Mesodermal cell (in vitro differentiated cells): ENCODE data around the gene COG4.

Experiments used
- H3K27ac ChIP-seq: 2 replicates; pipeline ENCODE4 v1.7.0; 2013; ENCODE audit warnings: mild to moderate bottlenecking, low read depth, low read length, moderate library complexity; ENCODE audit not compliant: severe bottlenecking
- H3K36me3 ChIP-seq: 2 replicates; pipeline ENCODE4 v1.7.1; 2013; ENCODE audit warnings: mild to moderate bottlenecking, low read length, moderate library complexity; ENCODE audit not compliant: control insufficient read depth, insufficient read depth
- H3K4me1 ChIP-seq: one replicate; pipeline ENCODE4 v1.7.1; 2013; ENCODE audit warnings: mild to moderate bottlenecking, low read length; ENCODE audit not compliant: insufficient read depth, control insufficient read depth, poor library complexity, severe bottlenecking
- H3K4me3 ChIP-seq: 2 replicates; pipeline ENCODE4 v1.7.0; 2013; ENCODE audit warnings: low read length, control low read depth, mild to moderate bottlenecking; ENCODE audit not compliant: insufficient read depth, poor library complexity, severe bottlenecking; ENCODE audit errors: extremely low read depth
- H3K9me3 ChIP-seq: 2 replicates; pipeline ENCODE4 v1.7.1; 2013; ENCODE audit warnings: mild to moderate bottlenecking, low read length, moderate library complexity; ENCODE audit not compliant: control insufficient read depth
- WGBS, 2 experiments: methylation state at CpG; one replicate each; pipeline ENCODE4 v1.1.5; 2013; ENCODE audit warnings: missing lambda C conversion rate in 2 of 2; ENCODE audit not compliant: insufficient coverage in 2 of 2; 5-methylcytosine and 5-hydroxymethylcytosine counted together

Gene COG4

DNA sequence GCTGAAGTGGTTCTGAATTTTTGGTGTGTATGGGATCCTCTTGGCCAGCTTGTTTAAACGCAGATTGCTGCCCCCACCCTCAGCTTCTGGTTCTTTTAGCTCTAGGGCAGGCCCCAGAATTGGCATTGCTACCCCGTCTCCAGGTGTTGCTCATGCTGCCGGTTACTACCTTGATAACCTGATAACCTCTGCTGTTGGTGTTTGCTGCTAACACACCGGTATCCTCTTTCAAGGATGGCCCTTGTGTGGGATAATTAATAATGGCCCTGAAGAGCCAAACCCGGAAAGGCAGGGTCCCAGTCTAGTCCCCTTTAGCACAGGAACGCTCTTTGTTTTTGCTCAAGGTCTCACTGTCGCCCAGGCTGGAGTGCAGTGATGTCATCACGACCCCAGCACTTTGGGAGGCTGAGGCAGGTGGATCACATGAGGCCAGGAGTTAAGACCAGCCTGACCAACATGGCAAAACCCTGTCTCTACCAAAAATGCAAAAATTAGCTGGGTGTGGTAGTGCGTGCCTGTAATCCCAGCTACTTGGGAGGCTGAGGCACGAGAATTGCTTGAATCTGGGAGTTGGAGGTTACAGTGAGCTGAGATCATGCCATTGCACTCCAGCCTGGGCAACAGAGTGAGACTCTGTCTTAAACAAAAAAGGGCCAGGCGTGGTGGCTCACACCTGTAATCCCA is 83.2 kb downstream of the COG4 start:
- H3K9me3 ChIP-seq: no peaks in the 10 kb centered on the region
- H3K4me3 ChIP-seq: no peak overlapping the region
- H3K27ac ChIP-seq: no peak overlapping the region
- WGBS, 2 experiments: 86 to 89% methylated on average over 11 of the region's 11 CpGs
- peaks cover 2% of the 10 kb centered on the region for H3K36me3 ChIP-seq
- peaks cover 14% of the 10 kb centered on the region for H3K4me1 ChIP-seq

DNA sequence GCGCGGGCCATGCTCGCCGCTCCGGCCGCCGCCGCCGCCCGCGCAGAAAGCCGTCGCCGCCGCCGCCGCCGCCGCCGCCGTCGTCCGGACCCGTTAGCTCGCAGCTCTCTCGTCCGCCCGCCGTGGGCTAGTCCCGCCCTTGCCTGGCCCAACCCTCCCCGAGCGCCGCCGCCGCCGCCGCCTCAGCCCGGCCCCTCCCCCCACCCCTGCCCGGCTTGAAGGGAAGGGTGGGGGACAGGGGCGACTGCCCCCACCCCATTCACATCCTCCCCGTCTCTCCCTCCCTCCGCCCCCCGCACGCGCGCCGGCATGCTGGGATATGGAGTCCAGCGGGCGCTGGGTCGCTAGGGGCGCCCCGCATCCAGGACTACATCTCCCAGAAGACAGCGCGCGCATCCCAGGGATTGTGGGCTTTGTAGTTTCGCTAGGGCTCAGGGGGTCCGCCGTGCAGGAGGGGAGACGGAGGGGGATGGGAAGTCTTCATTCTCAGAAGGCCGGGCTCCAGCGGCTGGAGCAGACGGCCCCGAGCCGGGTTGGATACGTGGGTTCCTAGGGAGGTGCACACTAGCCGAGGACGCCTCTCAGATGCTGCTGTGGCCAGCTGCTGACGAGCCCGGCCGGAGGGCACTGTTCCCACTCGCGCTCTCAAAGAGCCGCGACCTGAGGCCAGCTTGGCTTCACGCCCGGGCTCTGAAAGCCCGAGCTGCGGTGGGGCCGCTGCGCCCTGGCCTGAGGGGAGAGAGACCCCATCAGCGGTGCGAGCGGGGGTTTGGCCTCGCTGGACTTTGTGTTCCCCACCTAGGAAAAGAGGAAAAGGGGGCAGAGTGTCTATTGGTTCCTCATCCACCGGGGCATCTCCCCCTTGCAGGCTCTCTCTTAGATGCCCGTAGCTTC is 84.1 kb downstream of the COG4 start, which contains the start of gene ST3GAL2:
Gene ST3GAL2 (minus strand): TSS at position 132 of the 894 bp plus-strand sequence. CDS start 40,570 bp downstream, outside the sequence.
- H3K4me1 ChIP-seq: peaks cover 21% of the 10 kb centered on the region
- H3K27ac ChIP-seq: peak within 1 kb of the TSS; percentile 88
- no peaks in the 10 kb centered on the region for H3K9me3 ChIP-seq
- WGBS, 2 experiments: 1 to 10% methylated on average over 20 to 59 of the region's 86 CpGs
- peak within 1 kb of the TSS; percentile 72 for H3K4me3 ChIP-seq
- peaks cover 11% of the 10 kb centered on the region for H3K36me3 ChIP-seq

DNA sequence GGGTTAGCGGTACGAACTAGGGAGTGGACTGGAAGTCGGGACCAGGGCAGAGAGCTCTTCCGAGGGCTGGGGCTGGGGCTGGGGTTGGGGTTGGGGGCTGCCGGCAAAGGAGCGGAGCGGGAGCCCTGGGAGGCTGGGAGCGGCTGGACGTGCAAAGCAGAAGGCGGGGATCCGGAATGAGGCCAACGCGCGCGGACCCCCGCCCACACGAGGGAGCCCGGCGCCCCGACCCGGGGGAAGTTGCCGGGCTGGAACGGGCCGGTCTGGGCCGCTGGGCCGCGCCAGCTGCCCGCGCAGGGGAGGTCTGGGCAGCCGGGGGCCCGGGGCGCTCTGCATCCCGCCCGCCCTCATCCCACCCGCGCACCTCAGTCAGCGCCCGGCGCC is 84.8 kb downstream of the COG4 start:
- 0 to 1% methylated on average over 21 to 31 of the region's 39 CpGs for WGBS, 2 experiments
- H3K27ac ChIP-seq: peak overlapping the region; percentile 88
- peaks cover 28% of the 10 kb centered on the region for H3K4me1 ChIP-seq

DNA sequence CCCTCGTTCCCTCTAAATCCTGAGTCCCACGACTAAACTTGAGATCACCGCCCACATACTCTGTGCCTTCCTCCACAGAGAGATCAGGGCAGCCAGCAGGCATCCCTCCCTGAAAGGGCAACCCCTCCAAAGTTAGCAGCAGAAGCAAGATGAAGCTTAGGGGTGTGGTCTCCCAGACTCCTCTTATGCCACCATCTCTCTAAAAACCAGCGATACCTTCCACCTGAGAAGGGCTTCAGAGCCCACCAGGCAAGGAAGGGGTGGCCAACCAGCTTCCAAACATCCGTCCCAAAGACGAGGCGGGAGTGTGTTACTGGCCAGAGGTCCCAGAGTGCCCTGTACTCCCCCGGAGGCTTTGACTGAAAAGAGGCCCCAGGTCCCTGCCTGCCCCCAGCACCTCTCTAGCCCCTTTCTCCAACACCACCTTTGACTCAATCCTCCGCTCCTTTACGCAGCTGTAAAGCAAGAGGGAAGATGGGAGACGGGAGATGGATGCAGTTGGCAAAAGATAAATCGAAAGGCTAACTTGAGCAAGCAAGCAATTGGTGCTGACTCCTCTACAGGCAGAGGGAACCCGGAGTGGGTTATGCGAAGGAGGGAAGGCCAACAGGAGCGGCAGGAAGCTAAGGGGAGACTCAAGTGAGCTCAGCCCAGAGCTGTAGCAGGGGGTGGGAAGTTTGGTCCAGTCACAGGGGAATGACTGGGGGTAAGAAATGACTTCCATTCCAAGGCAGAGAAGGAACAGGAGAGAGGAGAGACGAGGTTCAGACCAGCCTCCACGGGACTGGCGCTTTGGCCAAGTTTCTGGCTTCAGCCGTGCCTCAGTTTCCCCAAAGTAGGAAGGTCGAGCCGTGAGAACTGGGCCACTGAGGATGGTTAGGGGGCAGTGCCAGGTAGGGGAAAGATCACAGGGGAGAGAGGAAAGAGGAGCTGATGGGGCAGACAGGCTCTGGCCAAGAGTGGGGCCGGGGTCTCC is 85.5 kb downstream of the COG4 start:
- Histone ChIP-seq H3K4me3 (peak overlapping the region; percentile 72), H3K4me1 (peaks cover 35% of the 10 kb centered on the region), H3K27ac (peak overlapping the region; percentile 88), H3K36me3 (peaks cover 12% of the 10 kb centered on the region), H3K9me3 (no peaks in the 10 kb centered on the region)
- WGBS, 2 experiments: 5 to 7% methylated on average over 16 to 19 of the region's 22 CpGs

More for the DNA sequence above, 84.8 kb downstream of the COG4 start:
- H3K9me3 ChIP-seq: no peaks in the 10 kb centered on the region
- H3K36me3 ChIP-seq: peaks cover 12% of the 10 kb centered on the region
- H3K4me3 ChIP-seq: peak overlapping the region; percentile 72

DNA sequence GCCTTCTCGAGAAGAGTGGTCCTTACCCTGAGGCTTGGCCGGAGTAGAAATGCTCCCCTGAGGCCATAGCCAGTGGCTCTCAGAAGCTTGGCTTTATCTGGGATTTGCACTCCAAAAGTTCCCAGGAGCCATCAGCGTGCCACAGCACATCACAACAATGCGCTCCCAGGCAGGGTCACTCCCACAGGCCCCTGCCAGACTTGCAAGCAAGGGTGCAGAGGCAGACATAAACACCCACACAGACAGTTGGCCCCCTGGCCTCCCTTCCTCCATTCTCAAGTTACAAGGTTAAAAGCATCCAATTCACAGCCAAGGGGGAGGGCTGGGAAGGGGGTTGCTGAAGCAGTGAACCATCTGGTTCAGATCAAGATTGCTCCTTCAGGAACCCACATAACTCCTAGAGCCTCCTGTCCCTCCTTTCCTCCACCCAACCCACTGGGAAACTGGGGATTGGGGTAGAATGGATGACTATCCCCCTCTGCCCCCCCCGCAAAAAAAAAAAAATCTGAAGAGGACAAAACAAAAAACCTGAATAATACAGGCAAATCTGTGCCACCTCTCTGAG is 86.3 kb downstream of the COG4 start:
- H3K27ac ChIP-seq: peak overlapping the region; percentile 88

DNA sequence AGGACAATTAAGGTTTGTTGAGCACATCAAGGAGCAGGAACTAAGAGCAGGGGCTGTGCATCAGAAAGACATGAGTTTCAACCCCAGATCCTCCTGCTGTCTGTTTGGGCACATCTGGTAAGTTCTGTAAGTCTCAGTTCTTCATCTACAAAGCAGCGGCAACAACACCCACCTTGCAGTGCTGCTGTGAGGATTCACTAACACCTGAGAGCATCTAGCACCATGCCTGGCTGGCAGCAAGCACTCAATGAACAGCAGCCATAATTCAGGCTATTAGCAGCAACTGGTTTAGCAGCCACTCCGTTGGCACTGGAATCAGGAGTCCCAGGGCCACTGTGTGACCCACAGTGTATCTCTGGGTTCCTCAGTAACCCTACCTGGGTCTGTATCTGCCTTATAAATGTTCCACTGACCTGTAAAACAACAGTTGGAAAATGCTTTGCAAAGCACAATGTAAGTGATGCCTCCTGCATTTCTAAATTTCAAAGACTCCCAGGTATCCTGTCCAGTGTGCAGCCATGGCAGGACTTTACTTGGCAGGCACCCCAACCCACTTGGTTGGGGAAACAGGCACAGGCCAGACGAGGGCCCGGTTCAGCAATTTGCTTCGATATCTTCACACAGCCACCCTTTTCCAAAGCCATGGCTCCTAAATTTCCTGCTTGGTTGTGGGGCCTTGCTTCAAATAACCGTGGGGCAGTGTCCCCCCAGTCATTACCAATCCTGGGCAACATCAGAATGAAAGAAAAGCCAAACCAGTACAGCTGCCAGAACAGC is 88.7 kb downstream of the COG4 start:
- H3K27ac ChIP-seq: peak overlapping the region; percentile 5
- peaks cover 56% of the 10 kb centered on the region for H3K4me1 ChIP-seq
- H3K4me3 ChIP-seq: no peak overlapping the region
- H3K9me3 ChIP-seq: no peaks in the 10 kb centered on the region
- peaks cover 12% of the 10 kb centered on the region for H3K36me3 ChIP-seq
- WGBS, 2 experiments: 94 to 99% methylated on average over 5 to 6 of the region's 6 CpGs

More for the DNA sequence above, 86.3 kb downstream of the COG4 start:
- H3K4me1 ChIP-seq: peaks cover 41% of the 10 kb centered on the region
- WGBS, 2 experiments: 4 to 32% methylated on average over 2 to 4 of the region's 5 CpGs
- H3K36me3 ChIP-seq: peaks cover 12% of the 10 kb centered on the region
- peak overlapping the region; percentile 72 for H3K4me3 ChIP-seq
- H3K9me3 ChIP-seq: no peaks in the 10 kb centered on the region

DNA sequence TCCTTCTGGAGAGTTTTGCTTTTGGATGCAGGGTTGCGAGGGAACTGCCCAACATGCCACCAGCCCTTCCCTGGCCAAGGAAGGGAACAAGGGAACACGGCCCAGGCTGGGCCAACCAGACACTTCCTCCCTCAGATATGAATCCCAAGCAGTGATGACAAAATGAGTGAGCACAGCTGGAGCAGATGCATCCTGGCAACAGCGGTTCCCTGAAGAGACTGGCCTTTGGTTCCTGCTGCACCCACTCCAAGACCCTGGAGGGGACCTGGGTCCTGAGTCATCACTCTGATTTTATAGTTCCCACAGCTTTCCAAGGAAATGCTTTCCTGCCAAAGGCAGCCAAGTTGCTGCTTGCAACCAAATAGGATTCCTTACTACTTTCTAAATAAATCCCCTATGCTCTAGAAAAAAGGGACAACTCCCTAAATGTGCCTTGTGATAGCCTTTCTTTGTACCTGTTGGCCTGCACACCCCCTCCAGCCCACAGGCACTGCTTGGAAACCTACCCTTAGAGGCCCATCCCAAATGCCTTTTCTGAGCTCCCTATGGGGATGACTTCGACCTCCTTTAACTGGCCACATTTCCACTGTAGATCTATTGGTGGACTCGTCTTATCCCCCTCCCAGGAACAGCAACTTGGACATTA is 89.8 kb downstream of the COG4 start:
- peaks cover 67% of the 10 kb centered on the region for H3K4me1 ChIP-seq

DNA sequence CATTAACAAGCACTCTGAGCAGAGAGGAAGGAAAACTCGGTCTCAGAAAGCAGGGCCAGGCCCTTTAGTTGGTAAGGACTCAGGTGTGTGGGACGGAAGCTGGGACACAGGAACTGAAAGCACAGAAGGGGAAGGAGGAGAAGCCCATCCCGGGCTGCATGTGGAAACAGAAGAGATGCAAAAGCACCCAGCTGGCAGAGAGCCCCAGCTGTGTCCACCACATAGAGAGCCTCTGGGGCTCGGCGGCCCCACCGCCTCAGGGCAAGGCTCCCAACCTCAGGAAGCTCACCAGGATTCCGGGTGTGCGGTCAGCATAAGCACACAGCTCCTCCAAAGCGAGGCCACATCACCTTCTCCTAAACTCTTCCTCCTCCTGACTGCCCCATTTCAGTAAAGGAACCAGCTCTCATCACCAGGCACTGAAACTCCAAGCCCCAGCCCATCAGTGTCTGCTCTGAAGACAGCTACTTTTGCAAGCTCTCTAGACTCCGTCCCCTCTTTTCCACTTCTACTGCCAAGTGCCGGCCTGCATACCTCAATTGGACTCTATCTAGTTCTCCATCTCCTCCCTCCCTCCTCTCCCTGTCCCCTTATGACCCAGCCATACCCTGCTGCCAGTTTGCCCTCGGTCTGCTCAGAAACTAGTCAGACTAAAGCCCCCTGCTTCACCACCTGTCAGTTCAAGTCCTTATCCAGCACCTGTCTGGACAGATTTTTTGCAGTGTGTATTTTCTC is 90.5 kb downstream of the COG4 start:
- peaks cover 71% of the 10 kb centered on the region for H3K4me1 ChIP-seq
- no peaks in the 10 kb centered on the region for H3K9me3 ChIP-seq
- peak overlapping the region; percentile 79 for H3K27ac ChIP-seq
- no peak overlapping the region for H3K4me3 ChIP-seq
- peaks cover 12% of the 10 kb centered on the region for H3K36me3 ChIP-seq
- WGBS, 2 experiments: 58 to 80% methylated on average over 10 to 11 of the region's 12 CpGs

More for the DNA sequence above, 89.8 kb downstream of the COG4 start:
- peaks cover 12% of the 10 kb centered on the region for H3K36me3 ChIP-seq
- peak overlapping the region; percentile 79 for H3K27ac ChIP-seq
- no peak overlapping the region for H3K4me3 ChIP-seq
- 68 to 83% methylated on average over 3 to 4 of the region's 5 CpGs for WGBS, 2 experiments
- no peaks in the 10 kb centered on the region for H3K9me3 ChIP-seq

DNA sequence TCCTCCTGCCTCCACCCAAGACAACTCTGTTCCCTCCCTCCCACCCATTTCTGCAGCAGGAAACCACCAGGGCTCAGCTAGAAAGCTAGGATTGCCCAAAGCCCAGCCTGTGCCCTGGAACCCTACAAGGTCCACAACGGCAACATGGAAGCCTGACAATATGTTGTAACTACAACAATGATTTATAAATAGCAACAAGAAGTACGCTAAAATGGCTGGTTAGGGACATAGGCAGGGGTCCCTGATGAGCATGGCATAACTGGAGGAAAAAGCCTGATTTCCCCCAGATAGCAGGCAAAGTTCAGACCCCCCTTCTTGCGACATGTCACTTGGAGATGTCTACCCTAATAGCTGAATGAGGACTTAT is 91.0 kb downstream of the COG4 start:
- Histone ChIP-seq H3K4me1 (peaks cover 72% of the 10 kb centered on the region), H3K4me3 (no peak overlapping the region), H3K27ac (peak overlapping the region; percentile 66), H3K9me3 (no peaks in the 10 kb centered on the region), H3K36me3 (peaks cover 12% of the 10 kb centered on the region)
- 88 to 100% methylated on average over 2 of the region's 3 CpGs for WGBS, 2 experiments
